GM19328 (cell line): Measurements from ENCODE around the gene MERTK.
"Not testable (repeated sequence)": the region's sequence is repeated elsewhere in the genome, so short reads cannot be mapped to it uniquely, and the experiment has no call there.

Experiments
- ATAC-seq: cut with Tn5 transposase; IDR thresholded peaks from one replicate; pipeline ENCODE4 v1.9.1; 2021; ENCODE audit warnings: mild to moderate bottlenecking, moderate library complexity; ENCODE audit not compliant: unreplicated experiment

Gene MERTK

DNA sequence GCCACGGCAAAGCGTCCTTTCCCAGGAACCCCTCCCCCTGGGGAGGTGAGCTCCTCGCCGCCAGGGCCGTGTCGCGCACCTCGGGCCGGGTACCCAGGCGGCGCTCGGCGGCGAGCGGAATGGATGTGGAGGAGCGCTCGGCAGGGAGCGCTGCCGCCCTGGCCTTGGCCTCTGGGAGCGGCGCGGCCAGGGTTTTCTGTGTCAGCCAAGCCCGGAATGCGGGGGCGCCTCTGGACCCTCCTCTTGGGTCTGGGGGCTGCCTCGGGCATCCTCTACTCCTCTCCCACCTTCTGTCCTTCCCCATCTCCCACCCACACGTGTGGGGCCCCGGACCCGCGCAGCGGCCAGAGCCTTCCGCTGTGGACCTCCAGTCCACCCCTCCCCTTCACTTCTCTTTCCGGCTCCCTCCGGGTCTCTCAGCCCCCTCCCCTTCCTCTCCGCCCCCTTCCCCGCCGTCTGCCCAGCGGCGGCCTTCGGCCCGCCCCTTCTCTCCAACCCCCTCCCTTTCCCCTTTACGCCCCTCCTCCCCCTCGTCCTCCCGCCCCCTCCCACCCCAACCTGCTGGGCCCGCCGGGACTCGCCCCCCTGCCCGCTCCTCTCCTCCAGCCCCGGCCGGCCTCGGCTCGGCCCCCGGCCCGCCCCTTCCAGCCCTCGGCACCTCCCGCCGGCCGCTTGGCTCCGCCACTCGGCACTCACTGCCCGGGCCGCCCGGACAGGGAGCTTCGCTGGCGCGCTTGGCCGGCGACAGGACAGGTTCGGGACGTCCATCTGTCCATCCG, at the start of gene MERTK:
Gene MERTK, plus strand, starts transcription at position 684 of the 779 bp plus-strand sequence. CDS start 129 bp downstream, outside the sequence.
- ATAC-seq, result no peak

DNA sequence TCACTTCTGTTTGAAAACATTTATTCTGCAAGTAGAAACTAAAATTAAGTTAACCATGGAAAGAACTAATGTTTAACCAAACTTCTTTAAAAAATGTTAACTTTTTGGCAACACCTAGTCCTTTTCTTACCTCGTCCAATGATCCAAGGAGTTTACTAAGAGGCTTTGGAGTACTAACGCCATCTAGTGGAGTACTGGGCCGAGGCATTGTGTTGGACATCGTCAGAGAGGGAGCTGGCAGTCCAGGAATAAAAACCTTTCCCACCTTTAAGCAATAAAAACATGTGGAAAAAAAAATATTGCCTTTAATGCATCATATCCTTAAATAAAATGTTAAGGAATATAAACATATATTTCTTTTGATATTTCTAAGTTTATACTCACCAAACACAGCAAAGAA, 47.8 kb upstream of the MERTK start:
- not testable (repeated sequence) for ATAC-seq

DNA sequence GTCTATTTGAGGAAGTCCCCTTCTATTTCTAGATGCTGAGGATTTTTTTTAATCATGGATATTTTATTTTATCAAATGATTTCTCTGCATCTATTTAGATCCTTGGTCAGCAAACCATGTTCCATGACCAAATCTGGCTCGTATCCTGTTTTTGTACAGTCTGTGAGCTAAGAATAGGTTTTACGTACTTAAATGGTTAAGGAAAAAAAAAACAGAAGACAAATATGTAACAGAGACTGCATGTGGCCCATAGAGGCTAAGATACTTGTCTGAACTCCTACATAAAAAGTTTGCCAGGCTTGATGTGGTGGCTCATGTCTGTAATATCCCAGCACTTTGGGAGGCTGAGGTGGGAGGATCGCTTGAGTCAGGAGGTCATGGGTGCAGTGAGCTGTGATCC, 45.9 kb upstream of the MERTK start:
- not testable (repeated sequence) for ATAC-seq

DNA sequence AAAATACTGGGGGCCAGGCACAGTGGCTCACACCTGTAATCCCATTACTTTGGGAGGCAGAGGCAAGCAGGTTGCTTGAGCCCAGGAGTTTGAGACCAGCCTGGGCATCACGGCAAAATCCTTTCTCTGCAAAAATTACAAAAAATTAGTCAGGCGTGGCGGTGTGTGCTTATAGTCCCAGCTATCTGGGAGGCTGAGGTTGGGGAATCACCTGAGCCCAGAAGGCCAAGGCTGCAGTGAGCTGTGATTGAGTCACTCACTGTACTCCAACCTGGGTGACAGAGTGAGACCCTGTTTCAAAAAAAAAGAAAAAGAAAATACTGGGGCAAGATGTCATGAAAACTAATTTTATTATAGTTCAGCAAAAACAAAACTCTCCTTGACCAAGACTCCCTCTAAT, 38.4 kb upstream of the MERTK start:
- not testable (repeated sequence) for ATAC-seq

DNA sequence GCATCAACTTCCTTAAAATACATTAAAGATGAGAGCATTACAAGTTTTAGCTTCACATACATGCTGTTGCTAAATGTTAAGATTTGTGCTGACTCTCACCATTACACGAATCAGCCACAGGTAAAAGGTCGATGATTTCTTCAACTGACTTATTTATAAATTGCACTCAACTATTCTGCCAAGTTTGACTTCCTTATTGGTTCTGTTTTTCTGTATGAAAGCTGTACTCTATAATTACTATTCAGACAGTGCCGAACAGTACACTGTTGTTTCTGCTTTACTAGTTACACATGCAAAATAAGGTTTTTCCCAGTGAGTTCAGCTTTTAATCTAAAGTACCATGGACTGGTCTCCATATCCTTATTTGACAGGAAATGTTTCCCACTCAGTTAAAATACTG, 33.3 kb upstream of the MERTK start:
- ATAC-seq, result not testable (repeated sequence)

DNA sequence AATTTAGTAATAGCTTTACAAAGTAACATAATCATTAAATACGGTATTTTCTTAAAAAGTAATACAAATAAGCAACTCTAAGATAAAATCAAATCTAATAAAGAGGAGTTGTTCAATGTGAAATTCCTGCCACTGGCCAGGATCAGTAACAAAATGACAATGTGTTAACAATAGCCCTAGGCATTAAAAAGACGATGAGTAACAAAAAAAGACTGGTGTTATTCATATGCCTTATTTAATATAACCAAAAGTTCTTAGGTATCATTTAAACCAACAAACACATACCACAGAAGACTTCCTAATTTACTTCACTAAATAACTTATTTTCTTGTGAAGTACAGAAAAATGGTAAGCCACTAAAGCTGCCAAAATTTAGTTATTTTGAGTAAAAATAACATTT, 25.6 kb upstream of the MERTK start:
- ATAC-seq, result not testable (repeated sequence)

DNA sequence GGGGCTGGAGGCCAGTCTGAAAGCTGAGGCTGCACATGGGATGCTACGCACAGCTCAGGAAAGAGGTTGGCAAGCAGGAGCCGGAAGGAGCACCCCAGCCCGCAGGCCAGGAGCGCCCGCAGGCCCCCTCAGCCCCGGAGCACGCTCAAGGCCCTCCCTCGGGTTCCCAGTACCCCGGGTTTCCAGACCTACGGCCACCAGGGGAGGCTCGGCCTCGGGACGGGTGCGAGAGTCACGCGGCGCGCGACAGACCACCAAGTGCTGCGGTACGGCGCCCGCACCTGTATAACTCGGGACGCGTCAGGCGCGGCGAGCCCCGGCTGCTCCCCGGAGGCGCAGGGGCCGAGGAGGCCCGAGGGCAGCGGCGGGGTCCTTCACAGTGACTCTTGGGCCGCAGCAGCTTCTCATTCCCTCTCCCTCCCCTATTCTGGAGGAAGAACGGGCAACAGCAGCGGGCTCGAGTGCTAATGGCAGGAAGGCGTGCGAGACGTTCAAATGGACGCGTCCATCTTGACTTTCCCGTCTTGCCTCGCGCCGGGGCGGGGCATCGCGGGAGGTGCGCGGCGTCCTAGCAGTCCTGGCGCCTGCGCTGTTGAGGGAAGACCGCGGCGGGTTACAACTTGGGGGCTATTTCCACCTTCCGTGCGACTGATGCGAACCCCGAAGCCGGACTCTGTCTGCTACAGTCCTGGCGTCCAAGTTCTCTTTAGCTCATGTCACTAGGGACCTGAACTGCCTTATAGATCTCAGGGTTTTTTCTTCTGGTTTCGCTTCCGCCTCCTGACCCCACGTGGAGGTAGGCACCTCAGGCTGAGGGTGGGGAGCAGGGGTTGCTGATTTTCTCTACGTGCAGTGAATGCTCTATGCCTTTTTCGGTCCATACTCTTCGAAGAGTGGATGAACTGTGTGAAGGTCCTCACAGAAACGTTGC, 14.5 kb upstream of the MERTK start, which contains the start of gene ANAPC1:
Gene ANAPC1, minus strand, starts transcription at position 533 of the 931 bp plus-strand sequence. CDS start 3,368 bp downstream, outside the sequence.
- ATAC-seq, result peak; percentile 89

DNA sequence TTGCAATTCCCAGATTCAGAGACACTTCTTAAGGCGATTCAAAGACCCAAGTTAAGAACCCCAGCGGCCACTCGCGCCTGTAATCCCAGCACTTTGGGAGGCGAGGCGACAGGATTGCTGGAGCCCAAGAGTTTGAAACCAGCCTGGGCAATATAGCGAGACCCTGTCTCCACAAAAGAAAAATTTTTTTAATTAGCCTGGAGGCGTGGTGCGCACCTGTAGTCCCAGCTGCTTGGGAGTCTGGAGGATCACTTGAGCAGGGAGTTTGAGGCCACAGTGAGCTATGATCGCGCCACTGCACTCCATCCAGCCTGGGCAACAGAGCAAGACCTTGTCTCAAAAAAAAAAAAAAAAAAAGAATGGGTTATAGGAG, 13.8 kb upstream of the MERTK start:
- no peak for ATAC-seq

DNA sequence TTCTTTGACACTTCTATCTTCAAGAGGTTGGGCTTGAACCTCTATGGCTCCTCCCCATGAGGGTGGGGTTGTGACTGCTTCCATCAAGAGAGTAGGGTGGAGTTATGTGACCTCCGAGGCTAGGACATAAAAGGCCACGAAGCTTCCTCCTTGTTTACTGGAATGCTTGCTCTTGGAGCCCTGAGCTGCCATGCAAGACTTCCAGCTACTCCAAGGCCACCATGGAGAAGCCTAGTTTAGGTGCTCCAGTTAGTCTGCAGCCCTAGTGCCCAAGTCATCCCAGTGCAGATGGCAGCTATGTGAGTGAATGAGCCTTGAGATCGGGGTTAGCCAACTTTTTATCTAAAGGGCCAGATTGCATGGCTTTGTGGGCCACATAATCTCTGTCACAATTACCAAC, 2.4 kb upstream of the MERTK start:
- no peak for ATAC-seq

DNA sequence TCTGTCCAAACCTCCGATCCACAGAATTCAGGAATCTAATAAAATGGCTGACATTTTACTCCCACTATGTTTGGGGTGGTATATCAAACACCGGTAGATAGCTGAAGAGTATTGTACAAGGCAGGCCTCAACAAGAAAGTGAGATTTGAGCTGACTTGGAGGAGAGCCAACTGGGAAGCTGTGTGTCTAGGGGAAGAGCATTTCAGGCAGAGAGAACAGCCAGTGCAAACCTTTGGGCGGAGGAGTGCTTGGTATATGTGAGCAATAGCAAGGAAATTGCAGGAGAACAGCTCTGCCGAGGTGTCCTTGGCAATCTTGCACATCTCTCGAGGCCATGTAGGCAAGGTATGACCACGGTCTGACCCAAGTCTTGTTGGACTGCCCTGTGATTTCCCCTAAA, 1.8 kb upstream of the MERTK start:
- ATAC-seq, result no peak

DNA sequence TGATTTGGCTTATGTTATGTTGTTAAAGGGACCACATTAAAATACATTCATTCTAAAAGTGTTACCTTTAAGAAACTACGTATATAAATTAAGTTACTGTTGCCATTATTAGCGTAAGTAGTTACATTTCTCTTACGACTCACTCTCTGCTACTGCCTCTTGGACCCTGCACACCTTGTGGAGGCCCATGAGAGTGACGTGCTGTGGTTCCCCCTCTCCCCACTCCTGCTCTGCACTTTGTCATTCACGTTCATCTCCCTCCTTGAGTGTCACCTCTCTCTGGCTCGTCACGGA, 830 bp upstream of the MERTK start:
- no peak for ATAC-seq

DNA sequence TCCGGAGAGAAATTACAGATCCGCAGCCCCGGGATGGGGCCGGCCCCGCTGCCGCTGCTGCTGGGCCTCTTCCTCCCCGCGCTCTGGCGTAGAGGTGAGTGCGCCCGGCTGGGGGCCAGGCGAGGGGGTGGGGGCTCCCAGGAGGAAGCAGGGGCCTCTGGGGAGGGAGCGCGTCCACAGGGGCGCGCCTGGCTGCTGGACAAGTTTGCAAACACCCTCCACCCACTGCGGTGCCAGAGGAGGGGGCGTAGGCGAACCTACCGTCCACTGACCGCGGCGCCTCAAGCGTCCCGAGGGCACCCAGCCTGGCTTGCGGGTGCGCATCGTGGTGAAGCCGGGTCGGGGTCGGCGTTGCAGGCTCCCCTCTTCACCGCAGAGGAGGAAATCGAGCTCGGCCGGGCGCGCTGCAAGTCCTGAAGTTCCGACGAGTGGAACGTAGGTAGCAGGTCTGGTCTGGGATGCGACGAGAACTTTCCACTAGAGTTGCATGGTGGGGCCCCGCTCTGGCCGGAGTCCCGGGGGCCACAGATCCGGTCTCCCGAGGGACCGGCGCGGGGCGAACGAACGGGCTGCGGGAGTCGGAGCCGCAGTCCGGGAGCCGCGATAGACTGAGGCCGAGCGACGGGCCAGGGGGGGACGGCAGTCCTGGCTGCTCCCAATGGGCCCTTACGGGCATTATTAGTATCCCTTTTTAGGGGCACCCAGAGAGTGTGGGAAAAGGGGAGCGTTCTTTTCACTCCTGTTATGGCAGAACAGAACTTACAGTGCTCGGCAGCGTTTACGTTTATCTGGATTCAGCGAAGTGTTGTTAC, 502 bp downstream of the MERTK start:
- ATAC-seq, result no peak

DNA sequence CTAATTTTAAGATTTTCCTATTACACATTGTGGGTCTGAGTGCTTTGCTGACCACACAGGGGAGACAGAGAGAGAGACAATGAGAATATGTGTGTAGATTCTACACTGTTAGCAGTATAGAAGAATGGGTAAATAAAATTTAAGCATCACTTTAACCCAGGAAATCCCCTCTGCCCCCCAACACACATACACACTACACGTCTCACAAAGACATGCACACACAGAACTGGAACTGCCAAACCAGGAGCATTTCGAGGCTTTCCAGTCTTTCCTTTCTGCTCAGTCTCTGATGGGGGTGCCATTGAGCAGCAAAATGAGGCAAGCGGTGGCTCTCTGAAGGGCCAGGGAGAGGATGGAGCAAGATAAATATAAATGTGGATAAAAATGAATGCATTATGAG, 2.5 kb downstream of the MERTK start:
- no peak for ATAC-seq

DNA sequence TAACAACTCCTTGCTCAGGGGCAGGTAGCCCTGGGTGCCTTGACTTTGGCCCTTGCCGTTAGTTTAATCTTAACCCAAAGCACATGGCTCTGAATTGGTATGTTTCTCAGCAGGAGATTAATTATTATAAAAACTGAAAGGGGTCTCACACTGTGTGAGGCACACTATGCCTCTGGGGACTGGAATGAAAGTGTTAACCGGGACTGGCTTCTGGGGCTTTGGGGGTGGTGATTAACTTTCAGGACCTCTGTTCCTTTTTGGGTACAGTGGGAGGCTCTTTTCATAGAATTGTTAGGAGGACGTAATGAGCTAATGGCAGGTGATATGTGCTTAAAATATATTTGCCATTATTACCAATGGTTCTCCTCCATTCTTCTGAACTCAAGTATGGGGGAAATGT, 5.1 kb downstream of the MERTK start:
- no peak for ATAC-seq

DNA sequence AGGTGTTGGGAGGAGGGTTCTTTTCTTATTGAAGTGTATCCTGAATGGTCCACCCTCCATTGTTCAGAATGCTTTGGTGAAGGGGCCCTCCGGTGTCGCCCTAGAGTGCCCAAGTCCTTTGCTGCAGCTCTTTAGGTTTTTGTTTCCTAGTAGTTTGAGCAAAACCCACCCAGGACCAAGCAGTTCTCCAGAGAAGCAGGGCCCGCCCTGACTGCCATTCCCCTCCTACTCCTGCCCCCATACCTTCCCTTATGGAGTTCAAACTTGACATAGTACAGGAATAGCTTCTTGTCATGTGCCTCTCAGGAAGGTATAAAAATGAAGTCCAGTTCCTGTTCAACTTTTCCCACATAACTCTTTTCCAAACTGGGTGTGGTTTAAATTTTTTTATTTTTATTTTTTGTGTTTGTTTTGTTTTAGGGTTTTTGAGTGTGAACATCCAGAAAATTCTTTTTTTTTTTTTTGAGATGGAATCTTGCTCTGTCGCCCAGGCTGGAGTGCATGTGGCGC, 5.6 kb downstream of the MERTK start:
- no peak for ATAC-seq

DNA sequence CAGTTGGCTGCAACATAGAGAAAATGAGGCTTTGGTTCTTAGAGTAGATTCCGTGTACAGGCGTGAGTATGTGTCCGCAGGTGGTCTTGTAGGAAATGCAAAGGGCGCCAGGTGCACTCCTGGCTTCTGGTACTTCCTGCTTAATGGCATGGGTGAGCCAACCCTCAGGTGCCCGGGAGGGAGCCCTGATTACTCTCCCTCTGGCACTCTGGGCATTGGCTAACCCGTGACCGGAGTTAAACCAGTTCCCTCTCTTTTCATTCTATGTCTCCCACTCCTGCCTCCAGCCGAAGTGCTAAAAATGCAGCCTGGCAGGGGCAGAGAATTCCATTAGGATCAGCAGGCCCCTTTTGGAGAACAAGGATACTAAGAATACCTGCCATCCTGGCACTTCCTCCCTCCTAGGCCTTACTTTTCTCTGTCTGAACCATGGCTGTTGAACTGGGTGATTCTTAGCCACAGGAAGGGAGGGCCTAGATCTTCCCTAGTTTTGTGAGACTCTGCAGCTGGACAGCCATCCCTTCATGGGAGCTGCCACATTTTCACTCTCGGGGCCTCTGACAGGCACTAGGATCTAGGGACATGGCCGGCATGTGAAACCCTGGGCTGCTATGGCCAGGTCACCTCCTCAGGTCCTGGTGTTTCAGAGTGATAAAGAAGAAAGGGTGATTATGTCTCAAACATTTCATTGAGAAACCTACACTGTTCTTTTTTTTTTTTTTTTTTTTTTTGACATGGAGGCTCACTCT, 6.5 kb downstream of the MERTK start:
- ATAC-seq, result no peak

DNA sequence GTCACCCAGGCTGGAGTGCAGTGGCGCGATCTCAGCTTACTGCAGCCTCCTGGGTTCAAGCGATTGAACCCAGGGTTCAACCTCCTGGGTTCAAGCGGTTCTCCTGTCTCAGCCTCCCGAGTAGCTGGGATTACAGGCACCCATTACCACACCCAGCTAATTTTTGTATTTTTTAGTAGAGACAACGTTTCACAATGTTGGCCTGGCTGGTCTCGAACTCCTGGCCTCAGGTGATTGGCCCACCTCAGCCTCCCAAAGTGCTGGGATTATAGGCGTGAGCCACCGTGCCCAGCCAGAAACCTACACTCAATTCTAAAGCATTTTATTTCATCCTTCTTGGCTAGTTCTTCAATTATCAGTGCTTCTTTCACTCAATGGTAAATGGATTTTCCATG, 7.1 kb downstream of the MERTK start:
- not testable (repeated sequence) for ATAC-seq

DNA sequence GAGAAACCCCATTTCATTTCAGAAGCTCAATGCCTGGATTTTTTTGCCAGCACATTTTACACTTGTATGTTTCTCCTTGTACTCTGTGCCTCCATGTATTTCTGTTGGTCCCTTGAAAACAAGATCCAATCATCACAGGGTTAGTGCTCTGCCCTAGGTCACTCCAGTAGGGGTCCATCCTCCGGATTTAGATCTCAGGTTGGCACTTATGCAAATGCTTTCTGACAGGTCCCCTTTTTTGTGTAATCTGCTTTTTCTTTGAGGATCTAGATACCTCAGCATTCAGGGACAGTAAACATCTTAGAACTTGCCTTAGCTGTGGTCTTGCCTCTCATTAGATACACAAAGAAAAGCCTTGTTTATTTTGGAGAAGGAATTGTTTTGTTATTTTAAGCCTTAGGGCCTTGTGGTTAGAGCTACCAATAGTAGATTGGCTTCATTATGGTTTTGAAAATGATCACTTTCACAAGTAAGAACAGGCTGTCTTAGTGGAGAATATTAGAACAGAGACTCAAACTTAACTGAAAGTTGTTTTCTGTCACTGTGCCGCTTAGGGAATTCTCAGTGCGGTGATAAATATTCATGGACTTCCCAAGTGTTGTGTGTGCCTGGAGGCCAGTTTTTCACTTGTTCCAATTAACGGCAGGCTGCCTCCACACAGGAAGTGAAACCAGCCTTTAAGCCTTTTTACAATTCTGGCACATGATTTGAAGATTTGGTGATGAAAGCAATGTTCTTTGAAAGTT, 7.8 kb downstream of the MERTK start:
- ATAC-seq, result no peak

DNA sequence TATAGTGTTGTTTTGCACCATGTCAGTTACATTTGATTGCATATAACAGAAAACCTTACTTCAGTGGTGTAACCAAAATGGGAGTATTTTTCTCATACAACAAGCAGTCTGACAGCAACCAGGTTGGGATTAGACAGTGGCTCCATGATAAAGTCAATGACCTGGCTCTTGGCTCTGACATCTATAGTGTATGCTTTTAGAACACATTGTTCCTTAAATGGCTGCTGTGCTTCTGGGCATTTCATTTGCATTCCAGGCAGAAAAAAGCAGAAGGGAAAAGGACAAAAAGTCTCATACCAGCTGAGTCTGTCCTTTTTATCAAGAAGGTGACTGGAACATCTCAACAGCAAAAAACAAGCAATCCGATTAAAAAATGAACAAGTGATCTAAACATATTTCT, 10.2 kb downstream of the MERTK start:
- no peak for ATAC-seq

DNA sequence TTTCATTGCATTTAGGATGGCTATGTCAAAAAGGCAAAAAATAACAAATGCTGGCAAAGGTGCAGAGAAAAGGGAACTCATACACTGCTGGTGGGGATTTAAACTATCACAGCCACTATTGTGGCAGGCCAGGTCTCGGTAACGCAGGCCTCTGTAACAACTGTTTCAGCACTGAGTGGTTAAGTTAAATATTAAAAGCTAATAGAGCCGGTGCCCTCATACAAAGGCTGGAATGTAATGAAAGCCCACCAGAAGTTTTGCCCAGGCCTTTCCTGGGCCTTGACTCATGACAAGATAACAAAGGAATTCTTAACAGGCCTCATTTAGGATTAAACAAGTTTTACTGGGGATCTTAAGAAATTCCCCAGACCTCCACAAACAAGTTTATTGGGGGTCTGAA, 10.7 kb downstream of the MERTK start:
- no peak for ATAC-seq
